ENCODE results near the gene TTC8. TPM values are rescaled to one million over a fixed set of nuclear protein-coding genes. Genes with fewer than 3 reads are reported as not detected.

Gene TTC8
- total RNA-seq, 6 donors from 2014 or later: 7.8 to 21.4 (median 15.7) TPM

GRCh38 chr14:88821378-88821777 is 3.1 kb upstream of the TTC8 start:
- WGBS, 2 donors: 78 to 89% methylated on average over 2 of the region's 2 CpGs
- ATAC-seq (ENCODE audit: low FRiP score in 2 of 2): no peak
- no peak for TF ChIP-seq EP300 (IDR thresholded peaks at IDR 0.05)
- TF ChIP-seq POLR2A (IDR thresholded peaks at IDR 0.05): no peak
- no peak for TF ChIP-seq POLR2AphosphoS5 (IDR thresholded peaks at IDR 0.05)
- TF ChIP-seq CTCF (IDR thresholded peaks at IDR 0.05): no peak
- Histone ChIP-seq H3K36me3 (no peaks in the 10 kb centered on the region), H3K4me3 (no peak overlapping the region), H3K4me1 (peaks cover 4 to 17% (median 6%) of the 10 kb centered on the region in 4 donors), H3K27ac (no peak overlapping the region), H3K27me3 (no peaks in the 10 kb centered on the region), H3K9me3 (no peaks in the 10 kb centered on the region)
- DNase-seq: no peak

- Histone ChIP-seq H3K36me3 (no peaks in the 10 kb centered on the region), H3K9me3 (no peaks in the 10 kb centered on the region), H3K4me1 (peaks cover 4 to 17% (median 6%) of the 10 kb centered on the region in 4 donors), H3K27ac (no peak overlapping the region), H3K4me3 (no peak overlapping the region), H3K27me3 (no peaks in the 10 kb centered on the region)
- TF ChIP-seq POLR2AphosphoS5 (IDR thresholded peaks at IDR 0.05): no peak
- no peak for TF ChIP-seq EP300 (IDR thresholded peaks at IDR 0.05)
- no peak for TF ChIP-seq POLR2A (IDR thresholded peaks at IDR 0.05)
- TF ChIP-seq CTCF (IDR thresholded peaks at IDR 0.05): no peak
- DNase-seq (no peak), ATAC-seq (ENCODE audit: low FRiP score in 2 of 2) (no peak)
- WGBS, 2 donors: 56 to 61% methylated on average over 2 of the region's 2 CpGs
These were observed 2.6 kb upstream of the TTC8 start for GRCh38 chr14:88821888-88822287.

GRCh38 chr14:88823968-88824313 is 510 bp upstream of the TTC8 start:
- H3K27me3 ChIP-seq: no peaks in the 10 kb centered on the region
- TF ChIP-seq POLR2AphosphoS5 (IDR thresholded peaks at IDR 0.05) (no peak), POLR2A (IDR thresholded peaks at IDR 0.05) (no peak), CTCF (IDR thresholded peaks at IDR 0.05) (no peak), EP300 (IDR thresholded peaks at IDR 0.05) (no peak)
- ATAC-seq (ENCODE audit: low FRiP score in 2 of 2): no peak
- peak overlapping the region; percentile 77 to 85 (median 84) for H3K27ac ChIP-seq
- WGBS, 2 donors: 7 to 10% methylated on average over 9 of the region's 9 CpGs
- DNase-seq: no peak
- H3K4me3 ChIP-seq: peak overlapping the region; percentile 25 to 83 (median 72)
- H3K4me1 ChIP-seq: peaks cover 4 to 17% (median 6%) of the 10 kb centered on the region in 4 donors
- no peaks in the 10 kb centered on the region for H3K9me3 ChIP-seq
- no peaks in the 10 kb centered on the region for H3K36me3 ChIP-seq

- 10 to 14% methylated on average over 5 of the region's 5 CpGs for whole genome bisulfite sequencing, 2 donors
- Histone ChIP-seq H3K4me3 (peak overlapping the region; percentile 26 to 83 (median 72)), H3K9me3 (no peaks in the 10 kb centered on the region), H3K27ac (peak overlapping the region; percentile 77 to 85 (median 84)), H3K36me3 (no peaks in the 10 kb centered on the region), H3K27me3 (no peaks in the 10 kb centered on the region), H3K4me1 (peaks cover 4 to 22% (median 8%) of the 10 kb centered on the region in 4 donors)
- no peak for DNase-seq
- peak in 1 of 2 donors; percentile 9 for ATAC-seq (ENCODE audit: low FRiP score in 2 of 2)
- TF ChIP-seq CTCF (IDR thresholded peaks at IDR 0.05) (no peak), POLR2AphosphoS5 (IDR thresholded peaks at IDR 0.05) (no peak), EP300 (IDR thresholded peaks at IDR 0.05) (no peak), POLR2A (IDR thresholded peaks at IDR 0.05) (no peak)
These were observed 617 bp downstream of the TTC8 start for GRCh38 chr14:88825078-88825458.

GRCh38 chr14:88825503-88825902 is 1.1 kb downstream of the TTC8 start:
- 91 to 94% methylated on average over 9 of the region's 9 CpGs for WGBS, 2 donors
- Histone ChIP-seq H3K27me3 (no peaks in the 10 kb centered on the region), H3K4me3 (peak overlapping the region in 1 of 4 donors; percentile 75), H3K4me1 (peaks cover 4 to 23% (median 8%) of the 10 kb centered on the region in 4 donors), H3K27ac (no peak overlapping the region), H3K9me3 (no peaks in the 10 kb centered on the region), H3K36me3 (no peaks in the 10 kb centered on the region)
- TF ChIP-seq POLR2AphosphoS5 (IDR thresholded peaks at IDR 0.05) (no peak), CTCF (IDR thresholded peaks at IDR 0.05) (no peak), EP300 (IDR thresholded peaks at IDR 0.05) (no peak), POLR2A (IDR thresholded peaks at IDR 0.05) (no peak)
- DNase-seq (no peak), ATAC-seq (ENCODE audit: low FRiP score in 2 of 2) (no peak)

All from upper lobe of left lung (tissue), 6 donors.